Cardiac fibroblast (primary cell): ENCODE measurements around the gene TEX51.

ENCODE experiments used
- DNase-seq, 2 donors: peaks; one replicate each; pipeline versions ENCODE4 v3.0.0 to v3.0.0-alpha.2; 2010; ENCODE audit warnings: low read depth in 2 of 2
- H3K4me3 ChIP-seq, 2 donors: replicated peaks in 1 of 2; 1 replicate in 1 of 2; 2 replicates in 1 of 2; pipeline ENCODE4 v1.5.1; 2011; ENCODE audit warnings: low read depth in 2 of 2, low read length in 2 of 2, mild to moderate bottlenecking in 2 of 2, moderate library complexity in 1 of 2
- TF ChIP-seq, protein P1 (sequence below): IDR thresholded peaks from one replicate; pipeline ENCODE4 v1.5.1; 2011; ENCODE audit warnings: low read depth, mild to moderate bottlenecking, low read length, inconsistent platforms

The TEX51 gene

DNA sequence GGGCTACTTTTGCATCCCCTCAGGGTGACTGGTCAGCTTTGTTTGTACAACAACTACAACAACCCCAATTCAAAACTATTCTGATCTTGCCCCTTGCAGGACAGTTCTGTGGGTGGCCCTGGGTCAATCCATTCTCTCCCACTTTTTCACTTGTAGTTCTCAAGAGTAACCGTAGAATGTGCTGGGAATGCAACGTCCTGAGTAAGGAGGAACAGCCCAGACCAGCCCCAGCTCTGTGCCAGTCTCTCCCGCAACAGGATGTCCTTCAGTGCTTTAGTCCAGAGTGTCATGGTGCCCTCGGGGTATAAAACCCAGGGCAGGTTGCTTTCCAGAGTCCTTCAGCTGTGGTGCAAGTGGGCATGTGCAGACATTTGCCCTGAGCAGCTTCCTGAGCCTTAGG is 22.1 kb upstream of the TEX51 start:
- H3K4me3 ChIP-seq = no peak overlapping the region
- no peak for DNase-seq
- TF ChIP-seq, protein P1, sequence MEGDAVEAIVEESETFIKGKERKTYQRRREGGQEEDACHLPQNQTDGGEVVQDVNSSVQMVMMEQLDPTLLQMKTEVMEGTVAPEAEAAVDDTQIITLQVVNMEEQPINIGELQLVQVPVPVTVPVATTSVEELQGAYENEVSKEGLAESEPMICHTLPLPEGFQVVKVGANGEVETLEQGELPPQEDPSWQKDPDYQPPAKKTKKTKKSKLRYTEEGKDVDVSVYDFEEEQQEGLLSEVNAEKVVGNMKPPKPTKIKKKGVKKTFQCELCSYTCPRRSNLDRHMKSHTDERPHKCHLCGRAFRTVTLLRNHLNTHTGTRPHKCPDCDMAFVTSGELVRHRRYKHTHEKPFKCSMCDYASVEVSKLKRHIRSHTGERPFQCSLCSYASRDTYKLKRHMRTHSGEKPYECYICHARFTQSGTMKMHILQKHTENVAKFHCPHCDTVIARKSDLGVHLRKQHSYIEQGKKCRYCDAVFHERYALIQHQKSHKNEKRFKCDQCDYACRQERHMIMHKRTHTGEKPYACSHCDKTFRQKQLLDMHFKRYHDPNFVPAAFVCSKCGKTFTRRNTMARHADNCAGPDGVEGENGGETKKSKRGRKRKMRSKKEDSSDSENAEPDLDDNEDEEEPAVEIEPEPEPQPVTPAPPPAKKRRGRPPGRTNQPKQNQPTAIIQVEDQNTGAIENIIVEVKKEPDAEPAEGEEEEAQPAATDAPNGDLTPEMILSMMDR = no peak

DNA sequence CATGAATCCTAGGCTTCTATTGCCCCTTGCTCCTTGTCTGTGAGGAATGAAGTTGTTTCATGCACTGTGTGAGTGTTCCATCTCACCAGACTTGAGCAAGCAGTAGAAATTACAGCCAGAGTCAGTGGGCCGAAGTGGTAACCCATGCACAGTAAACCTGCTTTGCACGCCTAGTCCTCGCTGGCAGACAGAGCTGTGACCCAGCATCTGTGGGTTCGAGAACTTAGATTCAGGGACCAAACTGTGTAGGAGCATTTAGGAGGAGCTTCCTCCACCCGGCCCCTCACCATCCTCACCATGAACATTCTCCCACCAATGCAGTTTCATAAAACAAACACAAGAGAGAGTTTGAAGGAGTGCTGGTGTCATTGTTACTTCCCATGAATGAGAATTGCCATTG is 21.6 kb upstream of the TEX51 start:
- TF ChIP-seq, protein P1 = no peak
- DNase-seq = no peak

DNA sequence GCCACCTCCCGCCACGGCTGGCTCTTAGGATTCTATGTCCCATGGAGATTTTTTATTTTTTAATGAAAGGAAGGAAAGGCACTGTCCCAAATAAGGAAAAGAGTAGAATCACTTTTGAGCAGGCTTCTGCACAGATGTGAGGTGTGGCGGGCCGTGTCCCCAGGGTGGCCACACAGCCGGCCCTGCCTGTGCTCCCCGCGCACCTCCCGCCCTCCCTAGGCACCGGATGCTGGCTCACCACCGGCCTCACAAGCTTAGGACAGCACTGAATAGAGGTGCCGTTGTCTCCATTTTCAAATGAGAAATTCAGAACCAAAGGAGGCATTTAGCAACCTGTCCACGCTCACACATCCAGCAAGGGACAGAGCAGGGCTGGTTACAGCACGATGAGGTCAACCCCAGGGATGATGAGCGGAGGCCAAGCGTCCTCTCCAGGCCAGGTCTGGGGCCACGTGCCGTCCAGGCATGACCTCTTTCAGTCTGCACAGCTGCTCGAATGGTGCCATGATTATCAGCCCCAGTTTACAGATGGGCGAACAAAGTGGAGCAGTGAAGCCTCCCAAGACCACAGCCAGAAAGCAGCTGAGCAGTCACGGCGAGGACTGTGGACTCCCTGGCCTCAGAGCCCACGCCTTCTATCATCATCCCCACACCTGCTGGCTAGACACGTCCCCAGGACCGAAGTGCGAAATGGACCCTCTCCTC is 20.7 kb upstream of the TEX51 start:
- no peak for DNase-seq
- TF ChIP-seq, protein P1 = no peak
- no peak overlapping the region for H3K4me3 ChIP-seq

More for the DNA sequence above, 21.6 kb upstream of the TEX51 start:
- H3K4me3 ChIP-seq = no peak overlapping the region

DNA sequence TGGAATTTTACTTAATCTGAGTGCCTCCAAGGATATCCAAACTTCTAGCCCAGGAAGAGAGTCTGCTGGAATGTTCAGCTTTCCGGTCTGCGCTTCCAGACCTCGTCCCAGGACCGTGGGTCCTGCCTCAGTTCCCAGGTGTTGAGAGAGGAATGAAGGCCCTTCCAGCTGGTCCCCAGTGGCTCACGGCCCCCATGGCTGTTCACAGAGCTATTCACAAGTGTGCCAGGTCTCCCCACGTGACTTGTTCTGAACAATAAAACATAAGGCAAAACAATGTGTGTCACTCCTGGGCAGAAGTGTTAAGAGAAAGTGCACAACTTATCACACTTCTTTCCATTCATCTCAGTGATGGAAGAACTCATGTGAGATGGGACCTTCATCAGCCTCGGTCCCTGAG is 20.1 kb upstream of the TEX51 start:
- H3K4me3 ChIP-seq = no peak overlapping the region
- no peak for DNase-seq
- TF ChIP-seq, protein P1 = no peak

DNA sequence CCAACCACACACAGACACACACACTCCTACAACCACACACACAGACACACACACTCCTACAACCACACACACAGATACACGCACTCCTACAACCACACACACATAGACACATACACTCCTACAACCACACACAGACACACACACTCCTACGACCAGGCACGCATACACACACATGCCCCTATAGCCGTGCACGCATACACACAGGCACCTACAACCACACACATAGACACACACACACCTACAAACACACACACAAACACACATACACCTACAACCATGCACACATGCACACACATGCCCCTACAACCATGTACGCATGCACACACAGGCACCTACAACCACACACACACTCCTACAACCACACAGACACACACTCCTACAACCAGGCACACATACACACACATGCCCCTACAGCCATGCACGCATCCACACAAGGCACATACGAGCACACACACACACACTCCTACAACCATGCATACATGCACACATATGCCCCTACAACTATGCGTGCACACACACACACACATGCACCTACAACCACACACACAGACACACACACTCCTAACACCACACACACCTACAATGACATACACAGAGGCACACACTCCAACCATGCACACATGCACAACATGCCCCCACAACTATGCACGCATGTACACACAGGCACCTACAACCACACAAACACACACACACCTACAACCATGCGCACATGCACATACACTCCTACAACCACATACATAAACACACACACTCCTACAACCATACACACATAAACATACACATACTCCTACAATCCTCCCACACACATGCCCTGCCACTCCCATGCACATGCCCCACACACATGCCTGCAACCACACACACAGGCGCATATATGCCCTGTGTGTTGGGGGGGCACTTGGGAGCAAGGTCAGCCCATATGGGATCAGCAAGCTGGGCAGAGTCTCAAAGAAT is 19.1 kb upstream of the TEX51 start:
- H3K4me3 ChIP-seq = no peak overlapping the region
- DNase-seq = no peak
- TF ChIP-seq, protein P1 = no peak

DNA sequence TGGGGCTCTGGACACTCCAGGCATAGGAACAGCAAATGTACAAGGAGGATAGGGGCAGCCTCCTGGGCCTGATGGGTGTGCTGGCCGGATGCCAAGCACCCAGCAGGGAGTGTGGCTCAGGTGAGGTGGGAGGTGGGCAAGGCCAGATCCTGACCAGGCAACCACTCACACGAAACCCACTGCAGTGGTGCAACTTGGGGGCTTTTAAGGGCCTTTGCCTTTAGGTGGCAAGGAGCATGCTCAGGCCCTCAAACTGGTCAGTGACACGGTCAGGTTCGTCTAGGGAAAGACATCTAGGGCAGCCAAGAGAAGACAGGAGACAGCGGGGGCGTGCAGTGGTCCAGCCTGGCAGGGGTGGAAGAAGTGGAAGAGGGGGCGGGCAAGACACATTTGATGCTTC is 18.4 kb upstream of the TEX51 start:
- no peak overlapping the region for H3K4me3 ChIP-seq
- TF ChIP-seq, protein P1 = no peak
- no peak for DNase-seq
